ENCODE measurements around the gene ELMOD2. TPM values are rescaled to one million over a fixed set of nuclear protein-coding genes. Genes with fewer than 3 reads are reported as not detected.
A peak's percentile ranks its signal among the peaks of the same experiment; 100 is the strongest.

ELMOD2 gene
- total RNA-seq, 1 experiment from 2014 or later, result 9.9 TPM

DNA sequence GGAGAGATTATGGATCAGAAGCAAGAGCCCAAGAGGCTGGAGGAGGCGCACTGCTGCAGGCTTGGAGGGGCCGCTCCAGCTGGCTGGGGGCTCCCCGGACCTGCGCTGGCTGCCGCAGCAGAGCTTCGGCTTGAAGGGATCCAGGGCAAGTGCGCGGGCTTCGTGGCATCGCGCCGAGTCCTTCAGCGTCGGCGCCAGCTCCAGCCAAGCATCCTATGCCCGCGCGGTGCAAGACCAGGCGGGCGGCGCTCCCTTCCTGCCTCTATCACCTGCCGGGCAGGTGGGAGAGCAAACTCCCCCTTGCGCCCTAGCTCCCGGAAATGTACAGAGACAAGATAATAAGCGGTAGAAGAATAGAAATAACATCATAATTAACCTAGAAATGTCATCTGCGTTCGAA lies 55.3 kb downstream of the ELMOD2 start:
- no peak for DNase-seq (ENCODE audit: low spot score)

GRCh38 chr4:140581078-140581477 lies 57.1 kb downstream of the ELMOD2 start:
- no peak for DNase-seq (ENCODE audit: low spot score)

DNA sequence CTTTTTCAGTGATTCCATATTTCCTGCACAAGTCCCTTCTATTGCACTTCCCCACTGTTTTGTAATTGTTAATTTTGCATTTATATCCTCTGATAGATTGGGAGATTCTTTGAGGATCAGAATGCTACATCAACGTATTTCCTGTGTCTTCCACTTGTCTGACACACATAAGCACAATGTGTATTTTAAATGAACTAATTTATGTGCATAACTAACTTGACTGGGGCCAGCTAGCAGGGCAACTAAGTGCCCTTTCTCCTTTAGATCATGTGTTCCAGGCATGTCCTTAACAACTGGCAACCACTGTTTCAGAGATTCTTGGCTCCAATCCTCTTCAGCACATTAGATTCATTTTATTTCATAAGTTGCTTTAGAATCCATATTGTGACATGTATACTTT lies 60.5 kb downstream of the ELMOD2 start:
- DNase-seq (ENCODE audit: low spot score), result no peak

- peak; percentile 61 for DNase-seq (ENCODE audit: low spot score)
Measured at GRCh38 chr4:140595065-140595464, 71.1 kb downstream of the ELMOD2 start.

DNA sequence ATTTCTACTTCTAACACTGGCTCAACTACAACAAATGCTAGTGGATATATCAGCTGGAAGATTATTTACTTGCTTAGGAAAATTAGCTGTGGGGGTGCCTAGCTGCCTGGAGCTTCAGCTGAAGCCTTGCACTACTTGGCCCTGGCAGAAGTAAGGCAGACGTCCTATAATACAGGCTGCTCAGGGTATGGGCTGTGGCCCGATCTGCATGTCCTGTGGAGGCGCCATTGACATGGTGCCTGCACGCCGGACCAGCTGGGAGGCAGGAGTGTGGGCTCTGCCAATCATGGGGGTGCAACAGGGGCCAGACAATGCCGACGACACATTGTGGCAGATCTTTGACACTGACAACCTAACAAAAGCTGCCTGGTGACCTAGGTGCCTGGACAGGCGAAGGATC lies 76.4 kb downstream of the ELMOD2 start:
- DNase-seq (ENCODE audit: low spot score), result no peak

DNA sequence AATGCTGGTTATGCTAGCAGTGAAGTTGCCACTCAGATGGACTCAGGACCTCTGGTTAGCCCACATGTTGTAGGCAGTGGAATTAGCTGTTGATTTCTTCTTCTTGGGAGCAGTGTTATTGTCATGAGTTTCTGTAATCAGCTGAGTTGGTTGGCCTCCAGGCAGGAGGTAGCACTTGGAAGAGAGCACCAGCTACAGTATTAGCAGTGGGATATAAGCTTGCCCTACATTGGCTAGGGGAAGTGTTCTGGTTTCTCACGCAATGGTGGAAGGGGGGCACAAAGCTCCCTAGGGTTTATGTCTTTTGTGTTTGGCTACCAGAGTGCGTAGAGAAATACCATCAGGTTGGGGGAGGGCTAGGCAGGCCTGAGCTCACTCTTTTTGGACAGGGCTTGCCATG lies 78.7 kb downstream of the ELMOD2 start:
- no peak for DNase-seq (ENCODE audit: low spot score)

DNA sequence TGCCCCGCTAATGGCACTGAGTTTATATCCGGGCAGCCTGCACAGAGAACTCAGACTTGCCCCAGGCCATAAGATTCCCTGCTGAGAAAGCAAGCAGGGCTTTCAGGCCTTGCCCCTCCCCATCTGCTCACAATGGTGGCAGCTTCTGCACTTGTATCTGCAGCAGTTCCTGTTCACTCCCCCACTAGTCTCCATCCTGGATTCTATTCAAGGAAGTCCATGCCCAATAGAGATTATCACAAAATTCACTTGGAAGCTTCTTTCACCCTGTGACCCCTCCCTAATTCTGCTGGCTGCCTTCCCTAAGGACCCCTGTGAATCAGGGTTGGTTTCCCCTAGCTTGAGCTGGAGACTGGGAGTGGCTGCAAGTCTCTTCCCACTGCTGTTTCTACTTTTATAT lies 79.3 kb downstream of the ELMOD2 start:
- DNase-seq (ENCODE audit: low spot score), result no peak

Small RNAs within 50 kb of the gene (small RNA-seq; reads per million reads assigned to genes)
- not detected for gene AC108019.1
- gene RN7SL152P, result not detected

Other genes with a start within 250 kb of the ELMOD2 start
- 9.5 and 10.8 TPM in 2 replicates for gene SCOC, start 150.5 kb upstream of the ELMOD2 start, total RNA-seq (2014; rRNA removed; shearing (Covaris generic))
- gene CLGN, start 96.5 kb upstream of the ELMOD2 start, total RNA-seq (2014; rRNA removed; shearing (Covaris generic)), result 0.05 TPM in 1 of 2 replicates, not detected in the other
- gene MGAT4D, start 25.9 kb upstream of the ELMOD2 start, total RNA-seq (2014; rRNA removed; shearing (Covaris generic)), result not detected in 2 replicates
- gene UCP1, start 44.8 kb downstream of the ELMOD2 start, total RNA-seq (2014; rRNA removed; shearing (Covaris generic)), result not detected in 2 replicates
- gene TBC1D9, start 232.2 kb downstream of the ELMOD2 start, total RNA-seq (2014; rRNA removed; shearing (Covaris generic)), result 8.4 and 9.0 TPM in 2 replicates

Measured in HT-29 (cell line).